ENCODE results near the gene FAM90A26.
"Not testable (repeated sequence)": the region's sequence is repeated elsewhere in the genome, so short reads cannot be mapped to it uniquely, and the experiment has no call there.

- TF ChIP-seq EZH2phosphoT487 (IDR thresholded peaks at IDR 0.05; ENCODE audit: borderline replicate concordance, low read depth); CTCF (IDR thresholded peaks at IDR 0.05); CHD2 (IDR thresholded peaks at IDR 0.05; ENCODE audit: low read length, partially characterized antibody); POLR2AphosphoS5 (IDR thresholded peaks at IDR 0.05; ENCODE audit: low read depth, low read length); YY1 (IDR thresholded peaks at IDR 0.05; ENCODE audit: low read depth); SIN3A (IDR thresholded peaks at IDR 0.05; ENCODE audit: borderline replicate concordance, low read depth, low read length); TAF1 (IDR thresholded peaks at IDR 0.05; ENCODE audit: borderline replicate concordance, low read depth, low read length); GABPA (IDR thresholded peaks at IDR 0.05; ENCODE audit: low read depth); USF2 (IDR thresholded peaks at IDR 0.05; ENCODE audit: borderline replicate concordance, low read depth, low read length); JUND (IDR thresholded peaks at IDR 0.05); TEAD4 (IDR thresholded peaks at IDR 0.05; ENCODE audit: borderline replicate concordance, insufficient read depth); TCF12 (IDR thresholded peaks at IDR 0.05): not testable (repeated sequence)
Observed at GRCh38 chr4:9122711-9123110, 47.5 kb upstream of the FAM90A26 start.
